HG03575 (cell line): Measurements from ENCODE around the gene PLCD1.
"Not testable (repeated sequence)": the region's sequence is repeated elsewhere in the genome, so short reads cannot be mapped to it uniquely, and the experiment has no call there.

Source experiments
- ATAC-seq: cut with Tn5 transposase; IDR thresholded peaks from one replicate; pipeline ENCODE4 v1.9.1; 2021; ENCODE audit not compliant: unreplicated experiment, insufficient number of reproducible peaks, low FRiP score; ENCODE audit errors: extremely low read depth

The PLCD1 gene

GRCh38 chr3:37973246-37974054, 56.0 kb downstream of the PLCD1 start:
- ATAC-seq, result no peak

GRCh38 chr3:37972056-37972455, 57.4 kb downstream of the PLCD1 start:
- ATAC-seq, result not testable (repeated sequence)

- ATAC-seq, result no peak
Observed at GRCh38 chr3:37971467-37971866, 58.0 kb downstream of the PLCD1 start.

- ATAC-seq, result no peak
Observed at GRCh38 chr3:37970802-37971201, 58.6 kb downstream of the PLCD1 start.

- no peak for ATAC-seq
Observed at GRCh38 chr3:37969596-37970100, 59.8 kb downstream of the PLCD1 start.

- no peak for ATAC-seq
Observed at GRCh38 chr3:37968813-37969595, 60.4 kb downstream of the PLCD1 start.

- ATAC-seq, result no peak
Observed at GRCh38 chr3:37968199-37968598, 61.2 kb downstream of the PLCD1 start.

GRCh38 chr3:37967260-37967881, 62.1 kb downstream of the PLCD1 start:
- ATAC-seq, result no peak

- no peak for ATAC-seq
Observed at GRCh38 chr3:37964716-37965115, 64.7 kb downstream of the PLCD1 start.

GRCh38 chr3:37964146-37964545, 65.3 kb downstream of the PLCD1 start:
- ATAC-seq, result no peak

GRCh38 chr3:37963635-37964034, 65.8 kb downstream of the PLCD1 start:
- ATAC-seq, result no peak

GRCh38 chr3:37963016-37963415, 66.4 kb downstream of the PLCD1 start:
- no peak for ATAC-seq

GRCh38 chr3:37961622-37962431, 67.6 kb downstream of the PLCD1 start:
- no peak for ATAC-seq

GRCh38 chr3:37957539-37957936, 71.9 kb downstream of the PLCD1 start:
- no peak for ATAC-seq
